HCT116 (cell line): ENCODE results near the gene GAK. TPM values are rescaled to one million over a fixed set of nuclear protein-coding genes. Genes with fewer than 3 reads are reported as not detected.

Source experiments
- ATAC-seq: fragments of 200-7000 bp; cut with Tn5 transposase; 2 replicates; pipeline ENCODE4 v1.9.1; 2020; ENCODE audit warnings: mild to moderate bottlenecking, moderate library complexity
- BruUV-seq: library from RNA; stranded (reverse); fragments of 400-500 nt; replicated peaks from 2 replicates; lab custom pipeline; 2021; lab: Mats Ljungman, UMichigan
- CTCF ChIA-PET: fragments of 300-600 bp; sonication (Branson Sonifier 250); formaldehyde crosslinking; loops from one replicate; lab custom pipeline; 2021; ENCODE audit warnings: antibody characterized with exemption; lab: Charles Lee
- POLR2A ChIA-PET: fragments of 300-600, 350-600 bp; sonication (Branson Sonifier 250); formaldehyde crosslinking; loops from one replicate; lab custom pipeline; 2021; ENCODE audit warnings: antibody characterized with exemption; lab: Charles Lee
- RAD21 ChIA-PET, 2 experiments: fragments of 300-600 bp; sonication (Branson Sonifier 250); formaldehyde crosslinking; loops; one replicate each; lab custom pipeline; 2023; ENCODE audit warnings: low total read pairs in 2 of 2; ENCODE audit not compliant: uncharacterized antibody in 2 of 2, unreplicated experiment in 2 of 2, low non-redundant PET in 1 of 2; lab: Charles Lee
- DNase-seq: peaks from one replicate; pipeline ENCODE4 v3.0.0-alpha.2; 2010; ENCODE audit warnings: low read depth, low spot score
- H2AFZ ChIP-seq: fragments of 200-600 bp; shearing (Covaris generic), sonication (generic); 2 replicates; pipeline ENCODE4 v1.6.1; 2017; ENCODE audit warnings: low read depth, mixed run types, mixed read lengths, antibody characterized with exemption, low read length; ENCODE audit not compliant: poor library complexity, severe bottlenecking
- H3K27ac ChIP-seq: 2 replicates; pipeline ENCODE4 v1.5.1; 2012; ENCODE audit warnings: low read depth, low read length
- H3K27me3 ChIP-seq: fragments of 200-600 bp; sonication (generic); 2 replicates; pipeline ENCODE4 v1.6.1; 2016; ENCODE audit warnings: mixed run types, low read length, mixed read lengths; ENCODE audit not compliant: insufficient read depth
- H3K36me3 ChIP-seq, 2 experiments: fragments of 200-500 bp in 1 of 2; fragments of 200-600 bp in 1 of 2; sonication (Bioruptor generic) in 1 of 2; sonication (generic) in 1 of 2; 2 replicates each; pipeline versions ENCODE4 v1.5.1 to v1.6.1; 2014 to 2016; ENCODE audit warnings: low read length in 2 of 2, inconsistent platforms in 1 of 2, mixed read lengths in 1 of 2, mixed run types in 1 of 2; ENCODE audit not compliant: insufficient read depth in 2 of 2, control insufficient read depth in 1 of 2
- H3K4me1 ChIP-seq, 2 experiments: fragments of 200-600 bp in 1 of 2; sonication (generic) in 1 of 2; 2 replicates each; pipeline versions ENCODE4 v1.5.1 to v1.6.1; 2012 to 2017; ENCODE audit warnings: low read length in 2 of 2, inconsistent platforms in 1 of 2, mild to moderate bottlenecking in 1 of 2, mixed read lengths in 1 of 2, mixed run types in 1 of 2, moderate library complexity in 1 of 2; ENCODE audit not compliant: insufficient read depth in 2 of 2, control insufficient read depth in 1 of 2
- H3K4me2 ChIP-seq: fragments of 200-600 bp; sonication (generic); 2 replicates; pipeline ENCODE4 v1.6.1; 2017; ENCODE audit warnings: mixed run types, low read length, mixed read lengths
- H3K4me3 ChIP-seq, 2 experiments: fragments of 200-600 bp in 1 of 2; sonication (generic) in 1 of 2; replicated peaks in 1 of 2; 2 replicates each; pipeline ENCODE4 v1.5.1; 2011 to 2016; ENCODE audit warnings: low read length in 2 of 2, control low read depth in 1 of 2, low read depth in 1 of 2, mild to moderate bottlenecking in 1 of 2, mixed read lengths in 1 of 2, mixed run types in 1 of 2
- H3K79me2 ChIP-seq: fragments of 200-600 bp; sonication (generic); 2 replicates; pipeline ENCODE4 v1.6.1; 2017; ENCODE audit warnings: mild to moderate bottlenecking, mixed run types, low read length, moderate library complexity, mixed read lengths; ENCODE audit not compliant: insufficient read depth
- H3K9ac ChIP-seq: fragments of 200-600 bp; sonication (generic); 2 replicates; pipeline ENCODE4 v1.6.1; 2016; ENCODE audit warnings: low read length, mixed read lengths
- H3K9me2 ChIP-seq: fragments of 200-600 bp; sonication (generic), shearing (Covaris generic); 2 replicates; pipeline ENCODE4 v1.6.1; 2017; ENCODE audit warnings: mixed run types, mild to moderate bottlenecking, moderate library complexity; ENCODE audit not compliant: insufficient read depth
- H3K9me3 ChIP-seq, 2 experiments: fragments of 200-500 bp in 1 of 2; fragments of 200-600 bp in 1 of 2; sonication (Bioruptor generic) in 1 of 2; sonication (generic) in 1 of 2; 2 replicates each; pipeline ENCODE4 v1.6.1; 2014 to 2017; ENCODE audit warnings: low read length in 2 of 2, mixed read lengths in 2 of 2, inconsistent platforms in 1 of 2, low read depth in 1 of 2, mild to moderate bottlenecking in 1 of 2, mixed run types in 1 of 2, moderate library complexity in 1 of 2; ENCODE audit not compliant: control insufficient read depth in 1 of 2, insufficient read depth in 1 of 2
- H4K20me1 ChIP-seq: fragments of 200-600 bp; sonication (generic), shearing (Covaris generic); 2 replicates; pipeline ENCODE4 v1.6.1; 2017; ENCODE audit warnings: mixed run types, mild to moderate bottlenecking, moderate library complexity; ENCODE audit not compliant: insufficient read depth
- CEBPB ChIP-seq: IDR thresholded peaks from 2 replicates; pipeline ENCODE4 v1.6.1; 2012; ENCODE audit warnings: low read depth
- CTCF ChIP-seq, 3 experiments: fragments of 200-600 bp in 1 of 3; sonication (generic) in 1 of 3; IDR thresholded peaks in 2 of 3; conservative IDR thresholded peaks in 1 of 3; 2 replicates each; pipeline ENCODE4 v1.5.1; 2012 to 2017; ENCODE audit warnings: low read depth in 2 of 3, low read length in 2 of 3, antibody characterized with exemption in 1 of 3, borderline replicate concordance in 1 of 3, control low read depth in 1 of 3, mild to moderate bottlenecking in 1 of 3, mixed read lengths in 1 of 3, mixed run types in 1 of 3, moderate library complexity in 1 of 3; ENCODE audit not compliant: insufficient read depth in 1 of 3
- EGR1 ChIP-seq: IDR thresholded peaks from 2 replicates; pipeline ENCODE4 v1.6.1; 2012; ENCODE audit warnings: low read depth
- FOSL1 ChIP-seq: IDR thresholded peaks from 2 replicates; pipeline ENCODE4 v1.6.1; 2012; ENCODE audit warnings: low read depth
- POLR2AphosphoS5 ChIP-seq: IDR thresholded peaks from 2 replicates; pipeline ENCODE4 v1.6.1; 2011; ENCODE audit warnings: mild to moderate bottlenecking, low read depth, low read length, moderate library complexity
- RAD21 ChIP-seq: IDR thresholded peaks from 2 replicates; pipeline ENCODE4 v1.6.1; 2012; ENCODE audit warnings: low read depth, mild to moderate bottlenecking
- SRF ChIP-seq: IDR thresholded peaks from 2 replicates; pipeline ENCODE4 v1.6.1; 2012; ENCODE audit warnings: low read depth
- TCF7L2 ChIP-seq: IDR thresholded peaks from 2 replicates; pipeline ENCODE4 v1.7.0; 2011; ENCODE audit warnings: borderline replicate concordance, inconsistent platforms; ENCODE audit not compliant: insufficient read depth, insufficient read length; ENCODE audit errors: extremely low read depth
- ZFX ChIP-seq: fragments of 450-650 bp; IDR thresholded peaks from 2 replicates; pipeline ENCODE4 v1.6.1; 2017
- intact Hi-C: fragments of 100-400 bp; cut with micrococcal nuclease; formaldehyde crosslinking; loops from 2 replicates; pipeline ENCODE4 v1.10.0; 2022
- total RNA-seq: library from RNA; stranded (reverse); gene quantifications from one replicate; pipeline ENCODE4 v1.2.1, GENCODE V29; 2021; ENCODE audit not compliant: unreplicated experiment
- TF ChIP-seq, protein P1 (sequence below): IDR thresholded peaks from 2 replicates; pipeline ENCODE4 v1.6.1; 2012; ENCODE audit warnings: low read depth

Gene GAK
- total RNA-seq, 1 experiment from 2014 or later, result 123 TPM

DNA sequence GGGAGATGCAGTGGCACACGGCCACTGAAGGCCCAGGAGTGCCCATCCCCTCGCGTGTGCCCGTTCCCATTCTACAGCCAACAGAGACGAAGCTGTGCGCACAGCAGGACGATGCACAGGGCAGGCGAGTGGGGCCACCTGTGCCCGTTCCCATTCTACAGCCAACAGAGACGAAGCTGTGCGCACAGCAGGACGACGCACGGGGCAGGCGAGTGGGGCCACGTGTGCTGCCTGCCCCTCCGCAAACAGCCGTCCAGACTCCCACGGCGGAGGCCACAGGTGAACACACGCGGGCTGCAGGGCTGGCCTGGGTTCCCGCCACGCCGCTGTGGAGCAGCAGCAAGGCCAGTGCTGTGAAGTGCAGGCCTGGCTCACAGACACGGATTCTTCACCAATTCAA is 32.0 kb downstream of the GAK start:
- no peak for DNase-seq
- Histone ChIP-seq H3K27ac (no peak overlapping the region), H4K20me1 (no peaks in the 10 kb centered on the region), H3K9me3 (no peaks in the 10 kb centered on the region), H3K27me3 (no peaks in the 10 kb centered on the region)
- POLR2A ChIA-PET, result no interaction called here
- intact Hi-C loops, result no loop called here
- TF ChIP-seq POLR2AphosphoS5, result no peak
- TF ChIP-seq, all 23 proteins: peak for 0
- peaks cover 26% of the 10 kb centered on the region for H3K79me2 ChIP-seq
- no peak overlapping the region for H3K4me2 ChIP-seq
- no peaks in the 10 kb centered on the region for H3K9me2 ChIP-seq
- H2AFZ ChIP-seq, result no peak overlapping the region
- peaks cover 0 to 7% of the 10 kb centered on the region in 2 experiments; a peak in 2 of 4 replicates for H3K36me3 ChIP-seq
- H3K9ac ChIP-seq, result no peak overlapping the region
- no peaks in the 10 kb centered on the region for H3K4me1 ChIP-seq
- ChIA-PET CTCF (no interaction called here), RAD21 (no interaction called here)
- ATAC-seq, result no peak
- H3K4me3 ChIP-seq, result no peak overlapping the region
- no TSS peak for BruUV-seq

GRCh38 chr4:899556-899906 is 32.6 kb downstream of the GAK start:
- Histone ChIP-seq H3K4me1 (no peaks in the 10 kb centered on the region), H3K9ac (no peak overlapping the region), H3K9me3 (no peaks in the 10 kb centered on the region), H3K36me3 (peaks cover 0 to 4% of the 10 kb centered on the region in 2 experiments; a peak in 2 of 4 replicates), H3K27me3 (no peaks in the 10 kb centered on the region), H3K27ac (no peak overlapping the region), H3K9me2 (no peaks in the 10 kb centered on the region), H3K4me3 (no peak overlapping the region), H3K4me2 (no peak overlapping the region), H2AFZ (no peak overlapping the region), H3K79me2 (peaks cover 21% of the 10 kb centered on the region), H4K20me1 (no peaks in the 10 kb centered on the region)
- RAD21 ChIA-PET, result no interaction called here
- CTCF ChIA-PET, result no interaction called here
- BruUV-seq, result no TSS peak
- ATAC-seq, result no peak
- POLR2A ChIA-PET, result no interaction called here
- no peak for DNase-seq
- TF ChIP-seq EGR1 (no peak), SRF (no peak), CEBPB (no peak), TCF7L2 (no peak), ZFX (no peak), FOSL1 (no peak), POLR2AphosphoS5 (no peak), CTCF (IDR thresholded peaks at IDR 0.05 in 2 of 3, conservative IDR thresholded peaks at IDR 0.05 in 1 of 3; ENCODE audit: borderline replicate concordance in 1 of 3, insufficient read depth in 1 of 3, low read depth in 2 of 3, low read length in 2 of 3) (no peak), RAD21 (no peak)
- TF ChIP-seq, protein P1, sequence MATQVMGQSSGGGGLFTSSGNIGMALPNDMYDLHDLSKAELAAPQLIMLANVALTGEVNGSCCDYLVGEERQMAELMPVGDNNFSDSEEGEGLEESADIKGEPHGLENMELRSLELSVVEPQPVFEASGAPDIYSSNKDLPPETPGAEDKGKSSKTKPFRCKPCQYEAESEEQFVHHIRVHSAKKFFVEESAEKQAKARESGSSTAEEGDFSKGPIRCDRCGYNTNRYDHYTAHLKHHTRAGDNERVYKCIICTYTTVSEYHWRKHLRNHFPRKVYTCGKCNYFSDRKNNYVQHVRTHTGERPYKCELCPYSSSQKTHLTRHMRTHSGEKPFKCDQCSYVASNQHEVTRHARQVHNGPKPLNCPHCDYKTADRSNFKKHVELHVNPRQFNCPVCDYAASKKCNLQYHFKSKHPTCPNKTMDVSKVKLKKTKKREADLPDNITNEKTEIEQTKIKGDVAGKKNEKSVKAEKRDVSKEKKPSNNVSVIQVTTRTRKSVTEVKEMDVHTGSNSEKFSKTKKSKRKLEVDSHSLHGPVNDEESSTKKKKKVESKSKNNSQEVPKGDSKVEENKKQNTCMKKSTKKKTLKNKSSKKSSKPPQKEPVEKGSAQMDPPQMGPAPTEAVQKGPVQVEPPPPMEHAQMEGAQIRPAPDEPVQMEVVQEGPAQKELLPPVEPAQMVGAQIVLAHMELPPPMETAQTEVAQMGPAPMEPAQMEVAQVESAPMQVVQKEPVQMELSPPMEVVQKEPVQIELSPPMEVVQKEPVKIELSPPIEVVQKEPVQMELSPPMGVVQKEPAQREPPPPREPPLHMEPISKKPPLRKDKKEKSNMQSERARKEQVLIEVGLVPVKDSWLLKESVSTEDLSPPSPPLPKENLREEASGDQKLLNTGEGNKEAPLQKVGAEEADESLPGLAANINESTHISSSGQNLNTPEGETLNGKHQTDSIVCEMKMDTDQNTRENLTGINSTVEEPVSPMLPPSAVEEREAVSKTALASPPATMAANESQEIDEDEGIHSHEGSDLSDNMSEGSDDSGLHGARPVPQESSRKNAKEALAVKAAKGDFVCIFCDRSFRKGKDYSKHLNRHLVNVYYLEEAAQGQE, result no peak
- intact Hi-C loops, result no loop called here
